Measurements from ENCODE around the gene IGFN1. TPM values are rescaled to one million over a fixed set of nuclear protein-coding genes. Genes with fewer than 3 reads are reported as not detected.

The IGFN1 gene
- total RNA-seq, result not detected

GRCh38 chr1:201190624-201191051 lies at the start of gene IGFN1:
TSS of gene IGFN1 (plus strand) at chr1:201190824. CDS start at chr1:201193294, 2,470 bp downstream.

GRCh38 chr1:201154389-201155165 lies 36.0 kb upstream of the IGFN1 start, which contains the start of gene TMEM9:
TSS of gene TMEM9 (minus strand) at chr1:201154474. CDS start at chr1:201153923, 551 bp downstream.

Other genes with a start within 250 kb of the IGFN1 start
- 271 TPM for gene KIF21B, start 167.1 kb upstream of the IGFN1 start, total RNA-seq
- gene CACNA1S, start 78.4 kb upstream of the IGFN1 start, total RNA-seq, result not detected
- not detected for gene ASCL5, start 63.6 kb upstream of the IGFN1 start, total RNA-seq
- gene TMEM9, start 36.4 kb upstream of the IGFN1 start, total RNA-seq, result 52.9 TPM
- not detected for gene PKP1, start 92.7 kb downstream of the IGFN1 start, total RNA-seq
- gene TNNT2, start 186.9 kb downstream of the IGFN1 start, total RNA-seq, result not detected
- gene LAD1, start 208.5 kb downstream of the IGFN1 start, total RNA-seq, result not detected
- not detected for gene TNNI1, start 230.9 kb downstream of the IGFN1 start, total RNA-seq